ENCODE measurements around the gene CDK6.

The CDK6 gene

DNA sequence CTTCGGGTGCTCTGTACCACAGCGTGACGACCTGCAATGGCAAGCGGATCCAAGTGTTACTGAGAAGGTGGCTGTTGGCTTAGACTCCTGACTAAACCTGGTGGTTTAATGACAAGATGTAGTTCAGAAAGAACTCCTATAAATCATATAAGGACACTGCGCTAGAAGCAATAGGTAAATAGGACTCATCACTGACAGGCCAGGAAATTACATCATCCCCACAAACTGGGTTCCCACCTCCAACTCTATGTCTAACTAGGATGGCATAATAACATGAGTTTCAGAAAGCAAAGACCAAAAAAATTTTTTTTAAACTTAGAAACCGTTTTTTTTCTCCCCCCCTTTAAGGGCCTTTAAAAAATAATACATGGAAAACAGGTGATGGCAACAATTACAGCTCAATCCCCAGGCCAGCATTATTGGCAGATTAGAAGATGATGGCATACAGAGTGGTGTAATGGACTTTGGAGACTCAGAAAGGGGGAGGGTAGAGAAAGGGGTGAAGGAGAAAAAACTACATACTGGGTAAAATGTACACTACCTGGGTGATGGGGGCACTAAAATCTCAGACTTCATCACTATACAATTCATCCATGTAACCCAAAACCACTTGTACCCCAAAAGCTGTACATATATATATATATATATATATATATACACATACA is 164.7 kb downstream of the CDK6 start:
- no peak for DNase-seq

DNA sequence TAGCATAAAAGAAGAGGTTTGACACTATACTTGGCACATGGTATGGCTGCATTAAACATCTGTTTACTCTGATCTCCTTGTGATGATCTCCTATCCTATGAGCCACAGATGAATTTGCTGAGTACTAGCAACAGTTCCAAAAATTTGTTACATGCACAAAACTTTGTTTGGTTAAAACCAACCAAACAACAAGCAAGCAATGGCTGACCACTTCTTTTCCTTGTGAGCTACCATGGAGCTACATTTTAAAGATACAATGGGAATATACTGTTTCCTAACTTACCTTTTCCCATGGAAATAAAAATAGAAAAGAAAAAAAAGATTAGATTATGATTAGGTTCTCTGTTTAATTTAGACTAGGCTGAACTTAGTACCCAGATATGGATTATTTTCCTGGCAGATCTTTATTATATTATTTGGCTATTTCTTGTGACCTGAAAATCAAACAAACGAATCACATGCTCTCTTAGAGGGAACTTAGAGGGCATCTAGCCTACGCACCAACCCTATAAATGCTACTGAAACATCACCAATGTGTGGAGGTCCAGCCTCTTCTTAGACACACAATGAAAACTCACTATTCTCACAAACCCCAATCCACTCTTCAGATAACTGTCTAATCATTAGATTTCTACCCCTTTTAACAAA is 166.0 kb downstream of the CDK6 start:
- no peak for DNase-seq

DNA sequence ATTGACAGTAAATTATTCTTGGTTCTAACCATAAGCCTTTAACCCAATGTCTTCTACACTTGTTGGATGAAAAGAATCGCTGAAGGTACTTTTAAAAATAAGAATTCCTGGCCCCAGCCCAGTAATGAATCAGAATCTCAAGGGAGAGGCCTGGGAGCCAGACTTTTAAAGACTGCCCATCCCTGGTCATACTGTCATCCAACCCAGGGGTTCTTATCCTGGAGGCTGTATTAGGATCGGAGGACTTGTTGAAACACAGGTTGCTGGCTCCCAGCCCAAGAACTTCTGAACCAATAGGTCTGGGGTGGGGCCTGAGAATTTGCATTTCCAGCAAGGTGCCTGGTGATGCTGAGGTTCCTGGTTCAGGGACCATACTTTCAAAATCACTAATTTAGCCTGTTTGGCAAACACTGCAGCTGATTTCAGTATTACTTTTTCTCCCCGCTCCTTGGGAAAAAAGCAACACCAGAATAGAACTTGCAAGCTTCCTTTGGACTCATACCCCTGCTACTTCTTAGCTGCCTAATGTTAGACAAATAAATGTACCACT is 166.7 kb downstream of the CDK6 start:
- no peak for DNase-seq

DNA sequence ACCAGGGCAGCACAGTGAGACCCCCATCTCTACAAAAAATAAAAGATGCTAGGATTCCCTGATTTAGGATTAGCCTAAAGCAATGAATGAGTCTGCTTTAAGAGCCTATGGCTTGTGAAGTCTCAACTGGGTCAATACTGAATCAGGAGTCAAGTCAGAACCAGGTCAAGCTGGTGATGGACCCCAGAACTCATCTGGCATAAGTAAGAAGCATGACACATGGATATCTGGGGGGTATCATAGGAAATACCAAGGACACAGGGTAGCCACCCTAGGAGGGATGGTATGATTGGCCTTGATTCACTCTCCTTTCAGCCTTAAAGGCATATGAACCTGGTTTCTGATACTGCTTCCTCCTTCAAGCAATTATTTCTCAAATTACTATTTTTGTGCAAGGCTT is 167.8 kb downstream of the CDK6 start:
- no peak for DNase-seq

DNA sequence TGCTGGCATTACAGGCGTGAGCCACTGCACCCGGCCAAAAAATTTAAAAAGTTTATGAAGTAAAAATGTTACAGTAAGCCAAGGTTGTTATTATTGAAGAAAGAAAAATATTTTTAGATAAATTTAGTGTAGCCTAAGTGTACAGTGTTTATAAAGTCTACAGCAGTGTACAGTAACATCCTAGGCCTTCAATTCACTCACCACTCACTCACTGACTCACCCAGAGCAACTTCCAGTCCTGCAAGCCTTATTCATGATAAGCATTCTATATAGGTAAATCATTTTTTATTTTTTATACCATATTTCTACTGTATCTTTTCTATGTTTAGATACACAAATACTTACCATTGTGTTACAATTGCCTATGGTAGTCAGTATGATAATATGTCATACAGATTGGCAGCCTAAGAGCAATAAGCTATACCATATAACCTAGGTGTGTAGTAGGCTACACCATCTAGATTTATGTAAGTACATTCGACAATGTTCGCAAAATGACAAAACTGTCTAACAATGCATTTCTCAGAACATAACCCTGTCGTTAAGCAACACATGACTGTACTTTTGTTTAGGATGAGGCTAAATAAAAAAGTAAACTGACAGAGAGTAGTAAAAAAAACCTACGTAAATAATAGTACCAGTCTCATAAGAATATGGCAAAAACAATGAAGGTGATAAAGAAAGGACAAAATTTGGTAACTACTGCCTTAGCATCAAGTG is 168.4 kb downstream of the CDK6 start:
- DNase-seq = no peak

DNA sequence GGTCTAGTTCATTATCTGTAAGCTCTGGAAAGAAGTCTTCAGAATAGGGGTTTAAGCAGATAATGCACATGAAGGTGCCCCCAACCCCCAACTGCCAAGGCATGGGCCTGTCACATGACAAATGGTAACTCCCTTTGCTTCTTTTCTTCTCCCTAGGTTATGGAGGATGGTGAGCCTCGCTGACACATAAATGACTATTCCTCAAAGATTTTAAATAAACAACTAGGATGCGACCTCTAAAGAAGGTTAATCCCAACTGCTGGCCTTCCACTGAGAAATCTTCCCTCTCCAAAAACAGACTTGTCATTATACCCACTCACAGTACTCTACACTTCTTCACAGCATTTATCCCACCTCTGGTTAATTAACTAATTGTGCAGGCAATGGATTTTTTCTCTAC is 170.4 kb downstream of the CDK6 start:
- DNase-seq = no peak

DNA sequence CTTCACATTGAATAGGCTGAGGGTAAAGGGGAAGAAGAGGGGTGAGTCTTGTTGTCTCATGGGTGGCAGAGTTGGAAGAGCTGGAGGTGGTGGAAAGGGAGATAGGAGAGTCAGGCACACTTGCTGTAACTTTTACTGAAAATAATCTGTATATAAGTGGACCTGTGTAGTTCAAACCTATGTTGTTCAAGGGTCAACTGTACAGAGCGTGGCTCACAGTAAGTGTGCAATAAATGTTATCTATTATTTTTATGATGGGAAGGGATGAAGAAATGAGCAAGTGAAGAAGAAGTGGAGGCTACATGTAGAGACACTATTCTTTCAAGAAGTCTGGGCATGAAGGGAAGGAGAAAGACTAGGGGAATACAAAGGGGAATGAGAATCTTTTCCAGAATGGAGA is 174.7 kb downstream of the CDK6 start:
- no peak for DNase-seq

DNA sequence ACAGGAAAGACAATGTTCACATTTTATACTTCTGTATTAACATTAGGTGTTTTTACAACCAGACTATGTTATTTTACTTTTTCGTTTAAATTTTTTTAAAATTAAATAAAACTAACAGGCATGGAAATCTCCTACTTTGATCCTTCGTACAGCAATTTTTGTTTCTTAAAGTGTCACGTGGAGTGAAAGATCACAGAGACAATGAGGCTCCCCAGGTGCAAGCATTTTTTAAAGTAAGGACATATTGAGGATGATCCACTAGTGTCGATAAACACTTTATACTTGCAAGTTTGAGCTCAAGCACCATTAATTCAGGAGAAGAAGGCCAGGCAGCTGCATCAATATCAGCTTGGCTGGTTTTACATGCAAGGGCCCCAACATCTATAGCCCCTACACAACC is 177.7 kb downstream of the CDK6 start:
- DNase-seq = no peak

DNA sequence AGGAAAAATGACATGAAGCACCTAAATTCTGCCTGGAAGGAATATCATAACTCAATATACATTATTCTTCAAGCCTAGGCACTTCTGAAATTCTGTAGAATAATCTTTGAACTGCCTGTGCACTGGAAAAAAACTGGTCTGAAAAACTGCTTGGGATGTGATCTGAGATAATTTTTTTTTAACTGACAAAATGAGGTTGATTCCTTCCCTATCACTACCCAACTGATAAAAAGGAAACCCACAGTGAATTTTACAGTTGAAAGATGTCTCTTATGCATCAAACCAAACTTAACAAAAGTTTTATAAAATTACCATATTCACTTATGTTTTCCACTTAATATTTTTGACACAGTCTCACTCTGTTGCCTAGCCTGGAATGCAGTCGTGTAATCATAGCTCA is 179.0 kb downstream of the CDK6 start:
- no peak for DNase-seq

DNA sequence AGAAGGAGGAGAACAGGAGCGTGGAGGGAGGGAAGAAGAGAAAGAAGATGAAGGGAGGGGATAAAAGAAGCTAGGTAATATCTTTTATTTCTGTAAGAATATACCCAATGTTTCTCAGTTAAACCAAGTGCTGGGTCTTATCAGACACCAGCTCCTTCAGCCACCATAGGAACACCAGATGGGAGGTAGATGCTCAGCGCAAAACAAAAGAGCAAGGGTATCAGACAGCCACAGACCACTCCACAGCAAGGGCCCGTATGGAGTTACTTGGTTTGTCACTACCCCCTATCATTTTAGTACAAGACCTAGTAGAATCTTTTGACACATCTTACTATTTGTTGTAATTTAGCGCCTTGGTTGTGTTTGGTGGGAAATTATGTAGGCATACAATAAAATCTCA is 180.3 kb downstream of the CDK6 start:
- no peak for DNase-seq

DNA sequence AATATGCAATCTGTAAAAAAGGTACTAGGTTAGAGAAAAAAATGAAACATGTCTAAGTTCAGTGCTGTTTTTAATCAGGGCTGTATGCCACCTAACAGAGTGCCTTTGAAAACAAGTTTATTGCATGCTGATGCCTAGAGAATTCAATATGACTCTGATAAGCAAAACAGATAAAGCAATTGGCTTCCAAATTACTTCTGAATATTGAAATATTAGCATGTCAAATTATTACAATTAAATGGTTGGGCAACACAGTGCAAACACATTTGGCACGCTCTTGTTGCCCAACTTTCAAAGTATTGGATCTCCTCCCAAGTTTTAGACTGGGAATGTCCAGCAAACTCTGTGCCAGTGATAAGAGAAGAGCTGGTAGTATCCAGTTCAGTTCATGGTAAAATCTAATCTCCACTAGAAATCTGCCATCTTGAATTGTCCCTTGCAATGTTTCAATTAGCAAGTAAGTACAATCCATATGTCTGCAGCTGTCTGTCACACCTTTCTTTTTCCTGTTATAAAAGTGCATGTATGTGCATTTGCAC is 181.0 kb downstream of the CDK6 start:
- no peak for DNase-seq

DNA sequence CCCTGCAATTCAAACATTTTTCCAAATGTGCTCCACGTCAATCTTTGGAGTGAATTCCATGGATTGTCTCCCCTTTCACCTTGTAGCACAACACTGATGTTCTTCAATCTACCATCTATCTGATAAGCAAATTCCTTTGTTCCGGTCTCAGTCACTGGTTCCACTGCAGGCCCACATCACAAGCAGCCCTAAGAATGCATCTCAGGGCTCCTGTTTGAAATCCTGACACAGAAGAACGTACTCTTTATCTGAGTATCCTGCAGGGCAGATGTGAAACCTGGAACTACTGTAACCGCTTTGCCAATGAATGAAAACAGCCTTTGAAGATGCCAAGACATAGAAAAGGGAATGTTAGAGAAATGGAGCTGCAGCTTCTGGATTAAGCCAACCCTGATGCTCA is 183.2 kb downstream of the CDK6 start:
- DNase-seq = no peak

DNA sequence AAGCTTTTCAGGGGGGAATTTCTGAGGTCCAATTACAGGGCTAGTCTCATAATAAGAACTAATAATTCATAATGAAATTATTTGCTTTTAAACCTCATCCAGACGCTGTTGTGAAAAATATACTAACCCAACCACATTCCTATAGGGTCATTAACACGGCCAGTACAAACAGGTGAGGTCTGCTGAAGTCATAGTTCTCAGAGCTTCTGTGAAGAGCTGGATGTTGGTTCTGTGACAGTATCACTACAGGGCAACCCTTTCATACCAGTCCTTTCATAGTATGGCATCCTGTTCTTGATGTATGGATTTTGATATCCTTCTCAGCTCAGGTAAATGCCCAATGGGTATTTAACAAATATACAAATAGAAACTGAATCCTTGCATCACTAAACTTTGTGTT is 183.8 kb downstream of the CDK6 start:
- DNase-seq = no peak

DNA sequence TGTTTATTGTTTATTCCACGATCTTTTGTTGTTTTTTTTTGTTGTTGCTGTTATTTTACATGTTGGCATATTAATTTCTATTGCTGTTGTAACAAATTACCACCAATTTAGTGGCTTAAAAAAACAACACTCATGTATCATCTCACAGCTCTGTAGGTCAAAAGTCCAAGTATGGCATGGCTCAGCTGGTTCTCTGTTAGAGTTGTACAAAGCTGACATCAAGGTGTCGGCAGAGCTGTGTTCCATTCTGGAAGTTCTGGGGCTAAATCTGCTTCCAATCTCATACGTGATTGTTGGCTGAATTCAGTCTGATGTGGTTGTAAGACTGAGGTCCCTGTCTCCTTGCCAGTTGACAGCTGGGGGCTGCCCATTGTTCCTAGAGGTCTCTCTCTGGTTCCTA is 186.0 kb downstream of the CDK6 start:
- DNase-seq = no peak

DNA sequence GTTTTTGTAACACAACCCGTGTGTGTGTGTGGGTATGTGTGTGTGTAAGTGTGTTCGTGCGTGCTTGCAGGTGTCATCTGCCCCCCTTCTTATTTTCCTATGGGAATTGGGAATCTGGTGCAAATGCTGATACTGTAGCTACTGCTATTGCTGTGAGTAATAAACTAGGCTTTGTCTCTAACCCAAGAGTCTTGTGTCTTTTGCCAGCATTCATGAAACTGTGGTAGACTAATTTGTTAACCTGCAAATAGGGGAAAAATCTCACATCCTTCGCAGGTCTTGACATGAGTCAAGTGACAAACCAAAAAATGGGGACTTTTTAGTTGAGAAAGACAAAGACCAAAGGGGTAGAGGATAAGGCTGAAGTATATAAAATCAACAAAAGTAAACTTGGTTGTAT is 188.3 kb downstream of the CDK6 start:
- DNase-seq = no peak

DNA sequence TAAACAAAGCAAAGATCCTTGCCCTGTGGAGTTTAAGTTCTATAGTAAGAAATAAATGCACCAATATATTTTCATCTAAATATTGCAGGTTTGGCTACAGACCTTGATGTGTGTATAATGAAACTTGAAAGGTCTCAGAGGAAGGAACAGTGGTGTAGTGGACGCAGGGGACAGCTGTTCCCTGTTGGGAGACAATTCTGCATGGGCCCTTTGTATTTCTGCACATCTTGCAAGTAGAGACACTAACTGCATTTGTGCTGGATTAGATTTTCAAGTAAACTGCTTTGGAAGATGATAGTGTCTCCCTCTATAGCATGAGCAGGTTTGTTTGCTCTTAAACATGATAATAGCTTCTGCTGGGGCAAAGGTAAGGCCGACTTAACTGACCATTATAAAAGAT is 188.7 kb downstream of the CDK6 start:
- DNase-seq = no peak

DNA sequence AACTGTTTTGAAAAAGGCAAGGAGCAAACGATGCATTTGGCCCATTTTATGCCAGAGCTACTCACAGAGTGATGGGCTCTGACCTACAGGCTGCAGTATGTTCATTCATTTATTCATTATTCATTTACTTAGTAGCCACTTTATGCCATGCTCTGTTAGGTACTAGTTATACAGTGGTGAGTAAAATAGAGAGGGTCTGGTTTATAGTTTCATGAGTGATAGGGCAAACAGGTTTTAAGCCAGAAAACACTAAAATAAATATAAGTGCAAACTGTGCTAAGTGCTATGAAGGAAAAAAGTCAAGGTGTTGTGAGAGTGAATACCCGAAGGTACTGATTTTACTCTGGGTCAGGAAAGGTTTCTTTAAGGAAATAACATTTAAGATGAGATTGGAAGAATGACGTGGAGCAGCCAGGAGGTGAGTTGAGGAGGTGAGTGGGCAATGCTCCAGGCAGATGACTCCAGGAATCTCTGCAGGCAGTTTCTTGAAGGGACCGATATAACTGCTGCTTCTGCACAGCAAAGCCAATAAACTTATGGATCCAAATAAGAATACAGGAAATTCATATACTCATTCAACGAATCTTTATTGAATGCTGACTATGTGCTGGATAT is 189.3 kb downstream of the CDK6 start:
- DNase-seq = no peak

DNA sequence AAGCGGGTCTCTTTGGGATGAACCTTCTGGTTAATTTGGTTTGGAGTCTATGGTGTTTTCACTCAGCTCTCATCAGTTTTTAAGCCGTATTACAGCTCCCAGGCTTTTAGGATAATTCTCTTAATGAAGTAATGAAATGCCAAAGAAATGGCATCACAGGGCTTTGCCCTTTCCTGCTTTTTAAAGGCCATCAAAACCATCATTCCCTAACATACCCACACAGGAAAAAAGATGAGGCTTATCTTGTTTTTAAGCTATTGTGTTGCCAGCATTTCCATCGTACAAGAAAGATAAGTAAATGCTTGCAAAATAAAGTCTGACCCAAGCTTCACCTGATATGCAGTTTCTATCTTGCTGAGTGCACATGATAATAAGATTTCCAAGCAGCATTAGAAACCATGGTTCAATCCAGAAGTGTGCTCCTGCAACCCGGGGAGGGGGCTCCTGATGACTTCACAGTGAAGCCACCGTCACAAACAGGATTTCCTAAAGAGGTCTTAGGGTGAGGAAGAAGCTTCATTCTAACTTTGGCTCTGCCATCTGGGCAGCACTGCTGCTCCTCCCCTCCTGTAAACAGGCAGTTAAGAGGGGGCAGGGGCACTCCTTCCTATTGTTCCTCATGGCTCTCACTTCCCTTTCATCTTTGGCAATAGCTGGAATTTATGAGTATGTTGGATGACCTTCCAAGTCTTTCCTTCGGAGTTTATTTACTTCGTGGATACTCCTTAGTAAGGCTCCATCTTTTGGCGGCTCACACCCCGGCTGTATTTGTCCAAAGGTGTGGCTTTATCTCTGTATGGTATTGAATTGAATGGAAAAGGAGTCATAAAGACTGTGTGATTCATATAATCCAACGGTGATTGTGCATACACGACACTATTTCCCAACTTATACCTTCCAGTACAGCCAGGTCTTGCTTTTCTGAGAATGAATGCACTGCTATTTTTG is 191.0 kb downstream of the CDK6 start:
- no peak for DNase-seq

DNA sequence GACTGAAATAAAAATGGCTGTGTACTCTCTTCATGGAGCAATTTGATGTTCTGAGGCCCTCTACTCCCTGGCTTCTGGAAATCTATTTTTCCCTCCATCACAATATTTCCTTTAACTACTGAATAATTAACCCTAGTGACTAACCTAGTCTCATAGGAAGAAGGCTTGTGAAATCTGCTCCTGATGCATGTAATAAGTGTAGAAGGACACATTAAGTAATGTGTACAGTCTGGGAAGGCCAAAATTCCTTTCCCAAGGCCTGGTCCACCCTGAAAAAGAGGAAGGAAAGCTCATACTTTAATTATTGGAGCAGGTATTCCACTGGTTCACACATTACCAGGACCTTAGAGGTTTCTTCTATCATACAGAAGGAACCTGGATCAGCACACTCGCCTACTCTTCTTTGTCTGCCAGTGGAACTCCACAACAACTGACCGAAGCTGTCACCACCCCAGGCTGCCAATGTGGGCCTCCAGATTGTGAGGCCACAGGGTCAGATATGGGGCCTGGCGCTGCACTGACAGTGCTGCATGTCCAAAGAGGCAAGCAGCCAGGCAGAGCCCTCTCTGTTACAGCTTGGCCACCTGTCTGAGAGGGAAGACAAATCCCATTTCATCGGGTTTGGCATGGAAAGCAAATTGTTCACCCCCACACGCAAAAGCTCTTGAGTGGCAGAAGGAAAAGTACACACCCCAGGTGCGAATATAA is 191.8 kb downstream of the CDK6 start:
- no peak for DNase-seq

DNA sequence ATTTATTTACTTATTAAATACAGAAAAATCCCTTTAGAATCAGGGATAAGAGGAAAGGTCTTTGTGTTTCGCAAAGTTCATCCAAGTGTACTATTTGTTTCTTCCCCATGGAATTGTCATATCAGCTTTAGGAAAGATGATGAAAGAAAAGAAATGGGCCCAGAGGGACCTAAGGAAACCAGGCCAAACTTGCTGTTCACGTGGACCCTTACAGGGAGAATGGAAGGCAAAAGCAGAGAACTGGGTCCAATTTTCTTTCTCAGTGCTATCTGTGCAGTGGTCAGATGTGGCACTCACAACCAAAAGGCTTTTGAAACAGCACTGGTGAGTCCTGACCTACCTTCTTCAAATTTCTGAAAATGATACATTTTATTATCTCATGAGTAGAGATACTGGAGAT is 192.6 kb downstream of the CDK6 start:
- no peak for DNase-seq

DNA sequence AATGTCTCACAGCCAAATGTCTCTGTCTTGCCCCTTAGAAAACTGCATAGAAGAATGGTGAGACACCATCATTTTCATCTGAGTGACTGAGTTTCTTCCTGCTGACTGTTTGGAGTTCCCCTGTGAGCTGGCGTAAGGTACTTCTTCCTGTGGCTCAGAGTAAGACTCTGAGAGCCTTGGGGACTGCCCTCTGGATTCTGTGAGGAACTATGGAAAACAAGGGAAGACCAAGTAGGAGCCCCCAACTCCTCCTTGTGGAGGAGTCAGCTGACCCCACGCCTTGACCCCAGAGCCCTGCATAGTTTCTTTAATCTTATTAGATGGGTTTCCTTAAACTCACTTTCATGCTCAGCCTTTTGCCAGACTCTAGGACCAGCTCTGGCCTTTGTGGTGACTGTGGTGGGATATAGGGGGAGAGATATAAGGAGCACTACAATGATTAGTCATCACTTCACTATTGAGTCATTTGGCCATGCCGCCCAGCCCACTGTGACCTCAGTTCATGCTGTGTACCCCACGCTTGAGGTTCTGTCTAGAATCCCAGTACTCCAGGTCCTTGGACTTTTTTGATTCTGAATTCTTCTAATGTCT is 194.4 kb downstream of the CDK6 start:
- DNase-seq = peak; percentile 45 to 57
